Measurements from ENCODE around the gene PDSS1.

Gene PDSS1

DNA sequence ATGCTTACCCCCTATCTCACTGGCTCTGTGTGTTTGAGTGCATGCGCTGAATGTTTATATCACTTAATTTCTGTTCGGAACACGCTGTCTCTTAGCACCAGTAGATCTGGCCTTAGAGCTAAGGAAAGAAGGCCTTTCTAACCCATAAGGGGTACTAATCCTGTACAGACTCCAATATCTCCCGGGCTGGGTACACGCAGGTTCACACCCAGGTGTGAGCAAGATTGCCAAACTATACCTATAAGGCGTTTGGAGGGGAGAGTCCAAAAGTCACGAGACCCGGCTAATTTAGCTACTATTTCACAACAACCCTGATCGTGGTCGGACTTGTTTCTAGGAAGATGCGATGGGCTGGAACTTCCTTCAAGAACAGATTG lies 727 bp upstream of the PDSS1 start:
- TF ChIP-seq, protein P1, sequence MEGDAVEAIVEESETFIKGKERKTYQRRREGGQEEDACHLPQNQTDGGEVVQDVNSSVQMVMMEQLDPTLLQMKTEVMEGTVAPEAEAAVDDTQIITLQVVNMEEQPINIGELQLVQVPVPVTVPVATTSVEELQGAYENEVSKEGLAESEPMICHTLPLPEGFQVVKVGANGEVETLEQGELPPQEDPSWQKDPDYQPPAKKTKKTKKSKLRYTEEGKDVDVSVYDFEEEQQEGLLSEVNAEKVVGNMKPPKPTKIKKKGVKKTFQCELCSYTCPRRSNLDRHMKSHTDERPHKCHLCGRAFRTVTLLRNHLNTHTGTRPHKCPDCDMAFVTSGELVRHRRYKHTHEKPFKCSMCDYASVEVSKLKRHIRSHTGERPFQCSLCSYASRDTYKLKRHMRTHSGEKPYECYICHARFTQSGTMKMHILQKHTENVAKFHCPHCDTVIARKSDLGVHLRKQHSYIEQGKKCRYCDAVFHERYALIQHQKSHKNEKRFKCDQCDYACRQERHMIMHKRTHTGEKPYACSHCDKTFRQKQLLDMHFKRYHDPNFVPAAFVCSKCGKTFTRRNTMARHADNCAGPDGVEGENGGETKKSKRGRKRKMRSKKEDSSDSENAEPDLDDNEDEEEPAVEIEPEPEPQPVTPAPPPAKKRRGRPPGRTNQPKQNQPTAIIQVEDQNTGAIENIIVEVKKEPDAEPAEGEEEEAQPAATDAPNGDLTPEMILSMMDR (IDR thresholded peaks at IDR 0.05): no peak

DNA sequence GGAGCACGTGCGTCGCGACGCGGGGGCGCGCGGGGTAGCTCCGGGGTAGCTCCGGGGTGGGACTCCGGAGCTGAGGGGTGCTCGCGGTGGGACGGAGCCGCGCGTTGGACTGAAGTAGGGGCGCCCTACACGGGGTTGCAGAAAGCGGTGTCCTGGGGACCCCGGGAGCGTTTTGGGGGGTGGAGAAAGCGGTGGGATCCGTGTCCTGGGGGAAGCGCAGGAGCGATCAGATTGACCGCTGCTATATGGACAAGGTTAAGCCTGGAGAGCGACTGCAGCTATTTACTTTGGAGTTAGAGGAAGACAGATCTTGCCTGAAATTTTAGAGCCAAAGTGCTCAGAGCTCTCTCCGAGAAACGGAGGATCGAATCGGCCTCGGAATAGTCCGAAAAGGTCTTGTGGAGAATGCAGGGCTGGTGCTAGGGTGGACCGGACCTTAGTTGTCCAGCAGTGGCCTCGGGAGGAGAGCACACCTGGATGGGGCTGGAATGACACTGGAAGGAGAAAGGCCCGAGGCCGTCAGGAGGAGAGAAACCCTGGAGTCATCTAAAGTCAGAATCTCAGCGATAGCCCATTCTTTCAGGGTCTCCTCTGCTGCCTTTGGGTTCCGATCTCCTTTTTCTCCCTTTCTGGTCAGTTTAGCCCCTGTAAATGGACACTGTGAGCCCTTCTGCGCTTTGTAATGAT lies 564 bp downstream of the PDSS1 start:
- TF ChIP-seq, protein P1 (IDR thresholded peaks at IDR 0.05): no peak

DNA sequence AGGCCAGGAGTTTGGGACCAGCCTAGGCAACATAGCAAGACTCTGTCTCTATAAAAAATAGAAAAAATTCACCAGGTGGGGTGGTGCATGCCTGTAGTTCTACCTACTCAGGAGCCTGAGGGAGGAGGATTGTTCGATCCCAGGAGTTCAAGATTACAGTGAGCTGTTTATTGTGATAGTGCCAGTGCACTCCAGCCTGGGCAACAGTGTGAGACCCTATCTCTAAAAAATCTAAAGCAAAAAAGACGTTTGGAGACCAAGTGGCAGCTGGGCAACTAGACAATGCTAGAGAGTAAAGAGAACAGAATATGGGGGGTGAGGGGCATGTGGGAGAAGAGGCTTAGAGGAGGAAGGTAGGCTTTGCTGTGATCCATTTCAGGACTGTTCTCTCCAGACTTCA lies 1.4 kb downstream of the PDSS1 start:
- TF ChIP-seq, protein P1 (IDR thresholded peaks at IDR 0.05): no peak

DNA sequence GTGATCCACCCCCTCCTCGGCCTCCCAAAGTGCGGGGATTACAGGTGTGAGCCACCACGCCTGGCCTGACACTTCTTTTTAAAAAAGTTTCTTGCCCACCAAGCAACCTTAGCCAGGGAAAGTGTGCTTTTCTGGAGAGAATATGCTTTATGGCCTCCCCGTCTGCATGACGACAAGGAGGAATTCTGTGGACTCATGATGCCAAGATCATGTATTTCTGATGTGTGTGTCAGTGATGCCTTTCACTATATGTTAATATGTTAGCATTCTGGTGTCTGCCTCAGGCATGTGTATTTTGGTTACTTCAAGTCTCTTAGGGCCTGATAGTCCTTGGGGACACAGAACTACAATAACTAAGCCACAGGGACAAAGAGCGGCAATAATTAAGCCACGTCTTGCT lies 2.1 kb downstream of the PDSS1 start:
- TF ChIP-seq, protein P1 (IDR thresholded peaks at IDR 0.05): no peak

DNA sequence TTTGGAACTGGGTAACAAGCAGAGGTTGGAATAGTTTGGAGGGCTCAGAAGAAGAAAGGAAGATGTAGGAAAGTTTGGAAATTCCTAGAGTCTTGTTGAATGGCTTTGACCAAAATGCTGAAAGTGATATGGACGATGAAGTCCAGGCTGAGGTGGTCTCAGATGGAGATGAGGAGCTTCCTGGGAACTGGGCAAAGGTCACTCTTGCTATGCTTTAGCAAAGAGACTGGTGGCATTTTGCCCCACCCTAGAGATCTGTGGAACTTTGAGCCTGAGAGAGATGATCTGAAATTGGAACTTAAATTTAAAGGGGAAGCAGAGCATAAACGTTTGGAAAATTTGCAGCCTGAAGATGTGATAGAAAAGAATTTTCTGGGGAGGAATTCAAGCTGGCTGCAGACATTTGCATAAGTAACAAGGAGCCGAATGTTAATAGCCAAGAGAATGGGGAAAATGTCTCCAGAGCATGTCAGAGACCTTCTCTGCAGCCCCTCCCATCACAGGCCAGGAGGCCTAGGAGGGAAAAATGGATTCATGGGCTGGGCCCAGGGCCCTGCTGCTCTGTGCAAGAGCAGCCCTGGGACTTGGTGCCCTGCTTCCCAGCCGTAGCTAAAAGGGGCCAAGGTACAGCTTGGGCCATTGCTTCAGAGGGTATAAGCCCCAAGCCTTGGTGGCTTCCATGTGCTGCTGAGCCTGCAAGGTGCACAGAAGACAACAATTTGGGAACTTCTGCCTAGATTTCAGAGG lies 3.6 kb downstream of the PDSS1 start:
- TF ChIP-seq, protein P1 (IDR thresholded peaks at IDR 0.05): no peak

DNA sequence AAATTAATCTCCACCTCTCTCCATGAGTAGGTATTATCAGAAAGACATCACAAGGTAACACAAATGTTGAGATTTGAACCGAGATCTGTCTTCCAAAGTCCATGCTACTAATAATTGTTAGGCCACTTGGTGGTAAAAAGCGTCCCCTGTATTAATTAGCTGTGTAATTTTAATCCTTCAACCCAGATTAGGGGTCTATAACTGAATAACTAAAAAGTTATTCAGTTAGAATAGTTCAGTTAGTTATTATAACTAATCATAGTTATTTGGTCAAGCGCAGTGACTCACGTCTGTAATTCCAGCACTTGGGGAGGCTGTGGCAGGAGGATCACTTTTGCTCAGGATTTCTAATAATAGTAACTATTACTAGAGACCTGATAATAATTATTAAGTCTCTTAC lies 5.6 kb downstream of the PDSS1 start:
- TF ChIP-seq, protein P1 (IDR thresholded peaks at IDR 0.05): no peak

DNA sequence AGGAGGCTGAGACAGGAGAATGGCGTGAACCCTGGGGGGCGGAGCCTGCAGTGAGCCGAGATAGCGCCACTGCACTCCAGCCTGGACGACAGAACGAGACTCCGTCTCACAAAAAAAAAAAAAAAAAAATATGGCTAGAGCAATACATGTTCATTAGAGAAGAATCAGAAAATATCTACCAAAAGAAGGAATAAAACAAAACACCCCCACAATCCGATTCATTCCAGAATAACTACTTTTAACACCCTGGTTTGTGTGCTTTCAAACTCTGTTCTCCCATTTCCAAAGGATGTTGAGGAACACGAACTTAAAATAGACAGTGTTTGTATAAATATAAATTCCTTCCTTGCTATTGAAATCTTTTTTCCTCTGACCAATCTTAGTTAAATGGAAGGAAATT lies 6.5 kb downstream of the PDSS1 start:
- TF ChIP-seq, protein P1 (IDR thresholded peaks at IDR 0.05): no peak

Measured in LNCAP (cell line).